Kidney glomerular epithelial cell (primary cell): ENCODE results near the gene TMEM209.
"Not testable (repeated sequence)": the region's sequence is repeated elsewhere in the genome, so short reads cannot be mapped to it uniquely, and the experiment has no call there.

Experiments
- DNase-seq: peaks from one replicate; lab custom pipeline; 2025; lab: John Stamatoyannopoulos, UW

Gene TMEM209

GRCh38 chr7:130218806-130219620, 13.8 kb upstream of the TMEM209 start:
- no peak for DNase-seq

DNA sequence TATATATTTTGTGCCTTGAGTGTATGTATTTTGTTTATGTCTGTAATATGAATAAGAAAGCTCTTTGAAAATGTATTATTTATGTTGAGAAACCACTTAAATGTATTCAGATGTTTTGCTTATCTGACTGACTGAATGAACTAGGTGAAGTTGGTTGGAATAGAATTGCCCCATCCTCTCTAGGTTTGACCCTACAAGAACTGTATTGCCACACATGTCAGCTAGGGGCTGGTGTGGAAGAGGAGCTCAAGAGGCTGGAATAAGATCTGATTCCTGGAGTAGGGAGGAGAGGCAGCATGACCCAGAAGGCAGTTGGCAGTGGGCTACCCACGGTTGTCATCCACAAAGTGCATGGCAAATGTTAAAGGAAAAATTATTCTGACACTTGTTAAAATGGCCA, 11.5 kb upstream of the TMEM209 start:
- DNase-seq = no peak

- DNase-seq = no peak
Measured at GRCh38 chr7:130216025-130216424, 10.8 kb upstream of the TMEM209 start.

GRCh38 chr7:130213828-130214227, 8.6 kb upstream of the TMEM209 start:
- no peak for DNase-seq

DNA sequence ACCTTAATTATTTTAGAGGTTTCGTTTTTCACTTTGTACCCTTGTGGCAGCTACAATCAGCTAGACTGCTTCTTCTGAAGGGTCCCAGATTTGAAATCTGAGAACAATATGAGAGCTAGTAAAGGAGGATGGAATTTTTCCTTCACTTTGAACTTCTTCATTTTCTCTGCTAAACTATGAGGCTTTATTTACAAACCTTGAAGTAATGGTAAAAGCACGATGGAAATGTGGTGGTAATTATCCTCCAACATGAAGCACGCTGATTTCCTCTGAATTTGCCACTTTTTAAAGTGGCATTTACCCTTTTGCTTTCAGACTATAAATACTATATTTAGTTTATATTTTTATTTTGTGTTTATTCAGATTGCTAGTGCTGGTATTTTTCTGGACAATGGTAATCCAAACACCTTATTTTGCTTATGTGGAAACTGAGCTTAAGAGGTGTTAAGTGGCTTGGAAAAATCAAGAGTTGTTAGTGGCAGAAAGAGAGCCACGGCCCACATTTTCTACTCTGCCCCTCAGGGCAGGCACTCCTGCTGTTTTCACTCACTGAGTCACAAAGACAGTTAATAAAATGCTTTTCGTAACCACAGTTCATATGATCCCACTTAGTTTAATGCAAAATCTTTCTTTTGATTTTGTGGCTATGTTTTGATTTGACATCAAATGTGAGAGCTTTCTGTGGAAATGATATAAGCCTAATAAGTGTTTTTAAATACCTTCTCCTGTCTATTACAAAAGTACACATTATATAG, 5.2 kb upstream of the TMEM209 start:
- DNase-seq = no peak

DNA sequence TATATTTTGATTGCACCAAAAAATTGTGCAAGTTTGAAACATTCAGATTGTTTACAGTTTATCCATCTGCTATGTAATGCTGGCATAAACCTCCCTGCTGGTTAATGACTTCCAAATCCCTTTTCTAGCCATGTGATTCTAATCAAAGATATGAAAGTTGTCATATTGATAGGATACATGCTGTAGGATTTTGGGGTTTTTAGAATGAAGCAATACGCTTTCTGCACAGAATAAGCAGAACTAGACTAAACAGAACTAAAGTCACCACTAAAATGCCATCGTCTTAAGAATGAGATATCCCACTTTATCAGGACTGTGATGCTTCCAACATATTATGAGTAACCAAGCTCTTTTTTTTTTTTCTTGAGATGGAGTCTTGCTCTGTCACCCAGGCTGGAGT, 3.3 kb upstream of the TMEM209 start:
- DNase-seq = no peak

DNA sequence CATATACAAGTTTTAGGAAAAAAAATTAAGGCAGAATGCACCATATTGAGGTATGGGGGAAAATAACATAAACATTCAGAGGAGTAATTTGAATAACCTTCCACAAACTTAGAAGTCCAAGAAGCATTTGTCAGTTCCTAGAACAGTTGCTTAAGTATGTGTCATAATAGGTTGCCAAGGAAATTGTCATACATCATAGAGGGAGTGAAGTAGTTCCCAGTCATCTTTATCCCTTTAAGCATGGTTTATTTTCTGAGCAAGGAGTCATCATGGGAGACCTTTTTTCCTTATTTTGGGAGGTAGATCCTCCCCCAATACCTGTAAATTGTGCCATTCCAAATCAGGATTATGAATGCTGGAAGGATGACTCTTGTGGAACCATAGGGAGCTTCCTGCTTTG, 2.4 kb upstream of the TMEM209 start, which contains the start of gene SSMEM1:
TSS of gene SSMEM1 (plus strand) at position 219 of the 400 bp plus-strand sequence. CDS start at position 270, 51 bp downstream.
- DNase-seq = peak; percentile 36

- DNase-seq = no peak
Measured at GRCh38 chr7:130207033-130207432, 1.8 kb upstream of the TMEM209 start.

DNA sequence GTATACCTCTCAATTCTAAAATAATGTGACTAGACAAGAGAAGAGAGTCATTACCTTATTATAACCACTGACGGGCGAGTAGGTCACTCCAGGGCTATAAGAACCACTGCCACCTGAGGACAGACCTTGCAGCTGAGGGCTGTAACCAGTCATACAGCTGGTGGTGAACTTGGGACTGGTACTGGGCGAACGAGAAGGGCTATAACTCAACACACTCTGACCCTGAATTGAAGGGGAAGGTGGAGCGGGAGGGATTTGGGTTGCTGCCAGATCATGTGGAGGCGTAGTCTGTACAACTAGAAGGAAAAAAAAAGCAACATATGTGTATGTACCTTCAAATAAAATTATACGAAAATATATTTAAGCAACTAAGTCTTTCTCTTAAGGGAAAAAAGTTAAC, 3.4 kb downstream of the TMEM209 start:
- DNase-seq = no peak

- DNase-seq = no peak
Measured at GRCh38 chr7:130197094-130197493, 8.1 kb downstream of the TMEM209 start.

- no peak for DNase-seq
Measured at GRCh38 chr7:130196476-130196875, 8.7 kb downstream of the TMEM209 start.

GRCh38 chr7:130195396-130195795, 9.8 kb downstream of the TMEM209 start:
- DNase-seq = no peak

- DNase-seq = no peak
Measured at GRCh38 chr7:130191791-130192190, 13.4 kb downstream of the TMEM209 start.

GRCh38 chr7:130189343-130189742, 15.9 kb downstream of the TMEM209 start:
- DNase-seq = no peak

DNA sequence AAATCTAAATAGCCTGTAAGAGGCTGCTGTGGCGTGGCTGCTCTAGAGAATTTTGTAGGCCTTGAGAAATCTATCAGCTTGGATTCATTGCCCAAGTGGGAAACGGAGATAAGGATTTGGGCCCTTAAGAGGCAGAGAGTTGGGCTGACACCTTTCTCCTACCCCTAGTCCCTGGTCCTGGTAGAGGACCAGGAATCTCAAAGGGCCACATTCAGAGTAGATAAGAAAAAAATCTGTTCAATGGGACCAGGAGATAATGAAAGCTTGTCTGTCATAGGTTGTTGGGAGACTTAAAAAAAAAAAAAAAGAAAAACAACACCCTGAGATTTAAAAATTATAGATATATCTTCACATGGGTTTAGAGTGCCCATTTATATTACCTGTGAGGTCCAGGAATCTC, 17.8 kb downstream of the TMEM209 start:
- no peak for DNase-seq

DNA sequence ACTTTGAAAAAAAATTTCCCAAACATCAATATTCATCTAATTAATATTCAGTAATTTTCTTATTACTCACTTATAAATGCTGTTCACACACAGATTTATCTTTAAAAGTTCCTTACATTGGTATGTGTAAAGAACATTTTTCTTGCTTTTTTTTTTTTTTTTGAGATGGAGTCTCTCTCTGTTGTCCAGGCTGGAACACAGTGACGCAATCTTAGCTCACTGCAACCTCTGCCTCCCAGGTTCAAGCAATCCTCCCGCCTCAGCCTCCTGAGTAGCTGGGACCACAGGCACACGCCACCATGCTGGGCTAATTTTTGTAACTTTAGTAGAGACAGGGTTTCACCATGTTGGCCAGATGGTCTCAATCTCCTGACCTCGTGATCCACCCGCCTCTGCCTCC, 20.9 kb downstream of the TMEM209 start:
- DNase-seq = not testable (repeated sequence)

DNA sequence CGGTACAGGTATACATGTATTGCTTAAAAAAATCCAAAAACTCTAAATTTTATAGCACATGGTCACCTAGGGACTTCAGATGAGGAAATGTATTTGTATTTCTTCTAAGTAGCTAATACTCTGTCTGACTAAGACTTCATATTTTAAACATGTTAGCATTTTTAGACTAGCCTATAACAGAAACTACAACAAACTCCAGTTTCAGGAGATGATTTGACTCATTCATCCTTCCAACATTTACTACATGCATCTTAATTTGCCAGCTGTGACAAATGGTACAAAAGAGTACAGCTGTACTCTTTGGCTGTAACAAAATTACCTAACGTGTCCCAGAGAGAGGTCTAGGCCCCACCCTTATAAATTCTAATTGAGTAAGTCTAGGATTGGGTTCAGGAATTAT, 22.2 kb downstream of the TMEM209 start:
- DNase-seq = no peak

DNA sequence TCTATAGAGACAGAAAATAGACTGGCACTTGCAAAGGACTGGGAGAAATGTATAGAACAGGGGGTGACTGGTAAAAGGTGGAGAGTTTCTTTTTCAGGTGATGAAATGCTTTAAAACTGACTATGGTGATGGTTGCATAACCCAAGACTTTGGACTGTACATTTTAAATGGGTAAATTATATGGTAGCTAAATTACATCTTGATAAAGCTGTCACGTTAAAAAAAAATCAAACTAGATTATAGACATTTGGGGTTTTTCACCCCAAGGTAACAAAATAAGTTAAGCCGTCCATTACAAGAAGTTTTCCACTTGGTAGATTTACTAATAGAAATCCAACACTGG, 24.0 kb downstream of the TMEM209 start:
- DNase-seq = no peak

DNA sequence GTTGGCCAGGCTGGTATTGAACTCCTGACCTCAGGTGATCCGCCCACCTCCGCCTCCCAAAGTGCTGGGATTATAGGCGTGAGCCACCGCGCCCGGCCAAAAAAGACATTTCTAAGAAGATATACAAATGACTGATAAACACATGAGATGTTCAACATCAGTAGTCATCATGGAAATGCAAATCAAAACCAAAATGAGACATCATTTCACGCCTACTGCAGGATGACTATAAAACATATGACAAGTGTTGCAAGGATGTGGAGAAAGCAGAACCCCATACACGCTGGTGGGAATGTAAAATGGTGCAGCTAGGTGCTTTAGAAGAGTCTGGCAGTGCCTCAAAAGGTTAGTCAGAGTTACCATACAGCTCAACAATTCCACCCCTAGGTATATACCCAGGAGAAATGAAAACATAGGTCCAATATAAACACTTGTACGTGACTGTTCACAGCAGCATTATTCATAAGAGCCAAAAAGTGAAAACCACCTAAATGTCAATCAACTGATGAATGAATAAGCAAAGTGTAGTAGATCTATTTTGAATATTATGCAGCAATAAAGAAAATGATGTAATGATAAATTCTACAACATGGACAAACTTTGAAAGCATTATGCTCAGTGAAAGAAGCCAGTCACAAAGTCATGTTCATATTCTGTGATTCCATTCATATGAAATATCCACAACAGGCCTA, 24.5 kb downstream of the TMEM209 start:
- DNase-seq = no peak

DNA sequence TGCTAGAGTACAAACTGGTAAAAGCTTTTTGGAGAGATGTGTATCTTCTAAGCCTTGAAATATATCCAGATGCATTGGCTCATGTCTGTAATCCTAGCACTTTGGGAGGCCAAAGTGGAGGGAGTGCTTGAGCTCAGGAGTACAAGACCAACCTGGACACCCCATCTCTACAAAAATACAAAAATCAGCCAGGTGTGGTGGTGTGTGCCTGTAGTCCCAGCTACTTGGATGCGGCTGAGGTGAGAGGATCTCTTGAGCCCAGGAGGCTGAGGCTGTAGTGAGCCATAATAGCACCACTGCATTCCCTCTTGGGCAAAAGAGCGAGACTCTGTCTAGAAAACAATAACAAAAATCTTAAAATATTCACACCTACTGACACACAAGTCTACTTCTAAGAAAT, 25.6 kb downstream of the TMEM209 start:
- DNase-seq = no peak

- no peak for DNase-seq
Measured at GRCh38 chr7:130178251-130178650, 27.0 kb downstream of the TMEM209 start.

GRCh38 chr7:130174237-130174959, 30.8 kb downstream of the TMEM209 start:
- DNase-seq = no peak
